GM13976 (cell line): ENCODE measurements around the gene DDX23.

ENCODE experiments used
- DNase-seq: peaks from one replicate; pipeline ENCODE4 v3.0.0; 2012; ENCODE audit warnings: low spot score
- in situ Hi-C: fragments of 300-500 bp; cut with MboI; formaldehyde crosslinking; loops from one replicate; pipeline ENCODE4 v1.12.0; 2022; ENCODE audit warnings: low sequenced_read_pairs, mixed read lengths, inconsistent platforms; ENCODE audit not compliant: unreplicated experiment
- TF ChIP-seq, protein P1 (sequence below): IDR thresholded peaks from 2 replicates; pipeline ENCODE4 v1.5.1; 2012; ENCODE audit warnings: borderline replicate concordance, mild to moderate bottlenecking; ENCODE audit not compliant: insufficient read depth; ENCODE audit errors: extremely low read depth, missing control alignments, control extremely low read depth

Gene DDX23

DNA sequence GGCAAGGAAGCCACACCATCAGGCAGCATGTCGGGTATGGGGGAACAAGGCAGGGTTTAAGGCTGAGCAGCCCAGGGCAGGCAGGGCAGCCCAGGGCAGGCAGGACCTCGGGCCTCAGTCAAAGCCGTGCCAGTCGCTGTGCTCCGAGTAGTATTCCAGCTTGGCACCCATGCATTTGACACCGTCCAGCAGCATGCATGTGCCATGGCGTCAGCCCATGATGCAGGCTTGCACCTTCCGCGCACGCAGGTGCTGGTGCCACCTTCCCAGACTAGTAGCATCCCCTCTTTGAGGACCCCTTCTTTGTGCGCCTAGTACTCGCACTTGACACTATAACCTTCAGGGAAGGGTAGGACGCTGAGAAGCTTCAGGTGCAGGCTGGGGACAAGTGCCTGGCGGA, 51.5 kb downstream of the DDX23 start:
- TF ChIP-seq, protein P1, sequence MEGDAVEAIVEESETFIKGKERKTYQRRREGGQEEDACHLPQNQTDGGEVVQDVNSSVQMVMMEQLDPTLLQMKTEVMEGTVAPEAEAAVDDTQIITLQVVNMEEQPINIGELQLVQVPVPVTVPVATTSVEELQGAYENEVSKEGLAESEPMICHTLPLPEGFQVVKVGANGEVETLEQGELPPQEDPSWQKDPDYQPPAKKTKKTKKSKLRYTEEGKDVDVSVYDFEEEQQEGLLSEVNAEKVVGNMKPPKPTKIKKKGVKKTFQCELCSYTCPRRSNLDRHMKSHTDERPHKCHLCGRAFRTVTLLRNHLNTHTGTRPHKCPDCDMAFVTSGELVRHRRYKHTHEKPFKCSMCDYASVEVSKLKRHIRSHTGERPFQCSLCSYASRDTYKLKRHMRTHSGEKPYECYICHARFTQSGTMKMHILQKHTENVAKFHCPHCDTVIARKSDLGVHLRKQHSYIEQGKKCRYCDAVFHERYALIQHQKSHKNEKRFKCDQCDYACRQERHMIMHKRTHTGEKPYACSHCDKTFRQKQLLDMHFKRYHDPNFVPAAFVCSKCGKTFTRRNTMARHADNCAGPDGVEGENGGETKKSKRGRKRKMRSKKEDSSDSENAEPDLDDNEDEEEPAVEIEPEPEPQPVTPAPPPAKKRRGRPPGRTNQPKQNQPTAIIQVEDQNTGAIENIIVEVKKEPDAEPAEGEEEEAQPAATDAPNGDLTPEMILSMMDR, result no peak
- no peak for DNase-seq
- in situ Hi-C loops, result no loop called here

DNA sequence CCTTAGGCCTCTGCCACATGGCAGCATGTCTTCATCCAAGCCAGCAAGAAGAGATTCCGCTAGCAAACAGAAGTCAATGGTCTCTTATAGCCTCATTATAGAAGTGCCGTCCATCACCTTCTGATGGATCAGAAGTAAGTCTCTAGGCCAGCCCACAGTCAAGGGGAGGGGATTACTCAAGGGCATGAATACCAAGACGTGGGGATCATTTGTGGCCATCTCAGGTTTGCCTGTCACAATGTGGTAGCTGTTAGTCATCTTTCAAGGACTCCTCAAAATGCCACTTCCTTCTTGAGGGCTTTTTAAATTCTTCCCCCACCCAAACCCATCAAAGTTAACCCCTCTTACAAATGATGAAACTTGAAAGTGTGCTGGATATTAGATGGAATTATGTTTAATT, 55.0 kb downstream of the DDX23 start:
- TF ChIP-seq, protein P1, result no peak
- DNase-seq, result no peak
- in situ Hi-C loops, result loop anchor here (5.0 kb wide), 1 partner anchor 45 kb away; no protein-coding TSS in a partner anchor

DNA sequence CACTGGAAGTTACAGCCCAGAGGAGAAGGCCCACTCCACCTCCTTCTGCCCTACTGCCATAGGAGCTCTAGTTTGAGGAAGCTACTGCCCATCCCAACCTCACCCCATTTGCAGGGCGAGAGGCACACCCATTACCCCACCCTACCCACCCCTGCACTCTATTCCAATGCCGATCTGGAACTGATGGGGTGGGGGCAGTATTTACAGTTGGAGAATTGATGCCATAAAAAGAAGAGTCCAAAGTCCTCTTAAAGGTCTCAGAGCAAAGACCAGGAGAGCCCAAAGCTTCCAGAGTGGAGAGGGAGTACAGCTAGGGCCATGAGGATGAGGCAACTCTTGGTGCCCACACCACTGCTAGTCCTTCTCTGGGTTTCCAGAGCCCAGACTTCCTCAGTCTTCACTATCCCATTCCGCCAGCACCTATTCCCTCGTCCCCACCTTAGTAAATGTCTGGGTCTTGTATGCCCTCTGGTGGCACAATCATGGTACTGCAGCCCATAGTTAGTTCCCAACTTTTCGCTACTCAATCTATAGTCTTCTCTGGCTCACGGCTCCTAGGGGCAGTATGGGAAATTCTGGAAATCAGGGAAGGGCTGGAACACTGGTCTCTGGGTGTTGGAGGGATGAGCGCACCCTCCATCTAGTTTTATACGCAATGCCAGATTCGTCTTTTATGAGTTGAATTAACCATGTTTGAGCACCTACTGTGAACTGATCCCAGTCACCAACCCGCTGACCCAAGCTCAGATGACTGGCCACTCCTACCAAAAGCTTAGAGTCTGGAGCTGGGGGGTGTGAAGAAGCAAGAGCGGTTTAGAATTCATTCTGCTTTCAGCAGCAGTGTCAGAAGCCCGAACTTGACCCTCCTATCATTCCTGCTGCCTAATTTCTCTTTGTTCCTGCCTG, 56.2 kb downstream of the DDX23 start:
- in situ Hi-C loops, result loop anchor here (5.0 kb wide), 1 partner anchor 44 kb away; no protein-coding TSS in a partner anchor
- DNase-seq, result peak; percentile 81
- TF ChIP-seq, protein P1, result peak; percentile 79

DNA sequence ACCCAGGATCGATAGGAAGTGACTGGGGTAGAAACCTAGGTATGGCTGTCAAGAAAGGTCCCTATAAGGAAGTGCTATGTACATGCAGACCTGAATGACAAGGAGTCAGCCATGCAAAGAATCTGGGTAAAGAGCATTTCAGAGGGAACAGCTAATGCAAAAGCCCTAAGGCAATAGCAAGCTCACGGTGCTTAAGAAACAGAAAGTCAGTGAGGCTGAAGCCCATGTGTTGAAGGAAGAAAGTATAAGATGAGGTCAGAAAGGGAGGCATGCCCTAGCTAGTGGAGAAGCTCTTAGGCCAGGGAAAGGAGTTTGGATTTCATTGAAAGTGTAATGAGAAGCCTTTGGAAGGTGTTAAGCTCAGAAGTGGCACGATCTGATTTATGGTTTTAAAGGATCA, 57.1 kb downstream of the DDX23 start:
- no peak for DNase-seq
- TF ChIP-seq, protein P1, result no peak
- in situ Hi-C loops, result loop anchor here (5.0 kb wide), 1 partner anchor 43 kb away; no protein-coding TSS in a partner anchor

DNA sequence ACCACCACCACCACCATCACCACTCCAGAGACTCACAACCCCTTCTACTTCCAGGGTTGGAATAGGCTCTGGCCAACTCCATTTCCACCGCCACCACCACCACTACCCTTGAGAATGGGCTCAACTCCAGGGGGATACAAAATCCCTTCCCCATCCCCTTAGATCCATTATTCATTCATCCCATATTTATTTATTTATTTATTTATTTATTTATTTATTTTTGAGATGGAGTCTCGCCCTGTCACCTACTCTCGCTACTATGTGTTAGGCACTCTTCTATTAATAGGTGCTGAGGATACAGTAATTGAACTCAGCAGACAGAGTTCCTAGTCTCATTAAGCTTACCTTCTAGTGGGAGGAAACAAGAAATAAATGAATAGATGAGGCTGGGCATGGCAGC, 58.3 kb downstream of the DDX23 start:
- TF ChIP-seq, protein P1, result no peak
- no peak for DNase-seq
- in situ Hi-C loops, result no loop called here

DNA sequence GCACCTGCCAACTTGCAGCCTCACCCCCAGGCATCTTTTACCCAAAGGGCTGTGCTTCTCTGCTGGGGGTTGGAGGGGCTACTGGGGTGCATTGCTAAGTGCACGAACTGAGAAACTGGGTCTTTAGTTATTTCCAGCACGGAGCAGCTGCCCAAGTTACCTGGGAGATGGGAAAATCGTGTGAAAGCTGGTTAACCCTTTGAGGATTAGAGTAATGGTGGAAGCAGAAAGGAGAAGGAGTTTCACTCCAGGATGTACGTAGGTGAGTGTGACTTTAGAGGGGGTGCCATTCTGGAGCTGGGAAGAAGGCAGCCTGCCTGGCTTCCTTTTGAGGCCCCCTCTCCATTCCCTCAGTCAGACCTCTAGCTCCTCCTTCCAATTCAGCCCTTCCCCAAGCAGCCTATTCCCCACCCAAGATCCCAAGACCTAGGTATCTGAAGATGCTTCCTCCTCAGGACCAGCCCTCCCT, 62.1 kb downstream of the DDX23 start:
- no peak for DNase-seq
- TF ChIP-seq, protein P1, result no peak
- in situ Hi-C loops, result no loop called here
